NAMALWA (cell line): Measurements from ENCODE around the gene WDR33.

Source experiments
- DNase-seq: peaks from one replicate; pipeline ENCODE4 v3.0.0-alpha.2; 2015; ENCODE audit warnings: low spot score

The WDR33 gene

DNA sequence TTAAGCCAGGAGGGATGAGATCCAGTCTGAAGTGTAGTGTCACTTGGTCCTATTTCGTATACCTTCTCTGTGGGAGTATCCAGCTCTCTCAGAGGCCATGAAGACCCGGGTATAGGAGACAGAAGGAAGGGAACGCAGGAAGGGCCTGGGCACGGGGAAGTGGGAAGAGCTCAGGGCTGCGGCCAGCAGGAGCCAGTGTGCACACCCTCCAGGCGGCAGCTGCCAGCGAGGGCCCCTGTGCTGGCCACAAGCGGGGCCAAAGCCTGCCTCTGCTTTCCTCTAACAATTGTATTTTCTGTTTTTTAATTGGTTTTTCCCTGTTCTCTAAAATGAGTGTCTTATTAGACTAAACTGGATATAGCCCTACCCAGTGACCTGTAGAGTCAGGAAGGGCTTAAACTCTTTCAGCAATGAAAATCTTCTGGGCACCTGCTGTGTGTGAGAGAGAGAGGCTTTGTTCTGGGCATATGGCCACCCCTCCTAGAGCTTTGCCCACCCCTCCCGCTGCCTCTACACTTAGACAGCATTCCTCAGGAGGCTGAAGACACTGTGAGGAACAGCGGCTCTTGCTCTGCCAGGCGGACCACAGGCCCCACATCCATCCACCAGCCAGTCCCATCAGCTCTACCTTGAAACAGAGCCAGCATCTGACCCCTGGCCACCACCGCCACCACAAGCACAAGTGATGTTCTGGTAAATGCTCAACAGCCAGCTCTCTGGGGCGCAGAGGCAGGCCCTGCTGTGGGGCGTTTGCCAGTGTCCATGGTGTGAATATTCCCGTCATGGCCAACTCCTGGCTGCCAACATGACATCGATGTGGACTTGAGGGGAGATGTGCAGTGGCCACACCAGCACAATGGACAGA, 155.5 kb downstream of the WDR33 start:
- no peak for DNase-seq

DNA sequence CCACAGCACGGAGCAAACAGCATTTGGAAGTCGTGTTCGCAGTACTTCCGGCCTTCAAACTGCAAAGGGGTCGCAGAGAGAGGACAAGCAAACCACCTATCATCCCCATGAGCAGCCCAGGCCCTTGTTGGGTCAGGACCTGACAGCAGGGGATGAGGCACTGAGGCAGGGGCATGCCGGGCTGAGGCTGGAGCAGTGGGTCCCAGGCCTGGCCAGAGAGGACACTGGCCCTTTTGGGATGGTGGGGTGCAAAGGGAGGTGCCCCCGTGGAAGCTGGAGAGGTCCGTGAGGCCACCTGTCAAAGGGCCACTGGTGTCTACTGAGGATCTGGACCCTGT, 156.2 kb downstream of the WDR33 start:
- DNase-seq = no peak

DNA sequence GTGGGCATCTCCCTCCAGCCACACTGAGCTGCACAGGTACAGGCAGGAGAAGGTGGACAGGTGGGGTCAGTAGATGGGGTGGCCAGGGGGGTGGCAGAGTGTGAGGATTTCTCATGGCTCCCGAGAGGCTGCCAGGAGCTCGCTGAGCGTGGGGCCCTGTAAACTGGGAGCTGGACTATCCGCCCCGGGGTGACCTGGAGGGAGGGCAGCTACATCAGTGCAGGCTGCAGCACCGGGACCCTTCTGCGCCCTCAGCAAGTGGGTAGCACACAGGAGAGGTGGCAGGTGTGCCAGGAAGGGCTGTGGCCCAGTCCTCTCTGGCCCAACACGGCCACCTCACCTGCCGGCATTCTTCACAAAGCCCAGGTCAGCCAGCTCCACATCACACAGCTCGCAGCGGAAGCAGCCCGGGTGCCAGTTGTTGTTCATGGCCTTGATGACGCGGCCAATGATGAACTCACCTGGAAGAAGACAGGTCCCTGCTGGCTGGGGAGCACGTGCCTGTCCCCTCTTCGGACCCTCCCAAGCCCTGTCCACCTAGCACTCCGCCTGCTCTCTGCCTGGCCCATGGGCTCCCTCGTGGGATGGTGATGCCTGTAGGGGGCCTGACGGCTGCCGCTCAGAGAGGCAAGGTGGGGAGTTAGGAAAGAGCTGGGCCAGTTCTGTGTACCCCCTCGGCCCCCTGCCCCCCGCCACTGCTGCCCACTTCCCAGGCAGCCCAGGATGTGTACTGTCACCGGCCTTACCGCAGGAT, 156.7 kb downstream of the WDR33 start:
- DNase-seq = no peak

DNA sequence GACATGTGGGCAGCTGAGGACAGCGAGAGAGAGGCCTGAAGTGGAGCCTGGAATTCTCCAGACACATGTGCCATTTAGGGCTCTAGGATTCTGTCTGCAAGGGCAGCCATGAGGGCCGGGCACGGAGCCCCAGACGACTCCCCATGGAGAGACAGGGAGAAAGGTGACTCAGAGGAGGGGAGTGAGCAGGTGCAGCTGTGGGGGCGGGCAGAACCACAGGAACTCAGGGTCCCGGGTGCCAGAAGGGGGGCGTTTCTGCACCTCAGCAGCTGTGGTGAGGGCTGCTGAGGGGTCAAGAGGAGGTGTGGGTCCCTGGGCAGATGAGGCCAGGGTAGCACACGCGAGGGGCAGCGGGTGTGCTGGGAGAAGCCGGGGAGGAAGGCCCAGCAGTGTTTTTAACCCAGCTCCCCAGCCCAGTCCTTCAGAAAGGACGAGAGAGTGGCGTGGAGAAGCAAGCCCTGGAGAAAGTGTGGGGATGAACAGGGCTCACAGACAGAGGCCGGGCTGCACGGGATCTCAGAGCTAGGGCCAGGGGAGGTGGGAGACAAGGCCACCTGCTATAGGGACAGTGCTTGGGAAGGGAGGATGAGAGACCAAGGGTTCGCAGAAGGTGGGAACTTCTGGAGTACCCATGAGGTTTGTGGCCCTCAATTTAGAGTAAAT, 157.4 kb downstream of the WDR33 start:
- no peak for DNase-seq

DNA sequence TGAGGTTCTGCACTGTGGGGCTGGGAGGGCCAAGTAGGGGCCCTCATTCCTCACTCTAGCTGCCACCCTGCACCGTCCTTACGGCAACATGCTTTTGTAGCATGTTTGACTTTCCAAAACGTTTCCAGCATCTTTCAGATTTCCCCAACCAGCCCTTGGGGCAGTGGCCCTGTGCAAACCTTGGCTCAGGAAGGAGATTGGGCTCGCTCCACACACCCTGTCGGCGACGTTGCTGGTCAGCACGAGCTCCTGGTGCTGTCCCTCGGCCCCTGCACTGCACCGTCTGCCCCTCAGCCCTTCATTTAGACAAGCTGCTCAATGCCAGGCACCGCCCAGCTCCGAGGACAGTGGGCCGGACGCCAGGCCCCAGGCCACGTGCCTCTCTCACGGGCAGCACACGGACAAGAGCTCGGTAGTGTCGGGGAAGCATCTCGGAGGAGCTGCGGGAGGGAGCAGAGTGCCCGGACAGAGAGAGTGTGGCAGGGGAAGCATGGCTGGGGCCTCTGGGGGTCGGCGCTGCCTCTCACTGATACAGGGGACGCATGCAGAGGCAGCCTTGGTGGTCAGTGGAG, 158.1 kb downstream of the WDR33 start:
- no peak for DNase-seq

DNA sequence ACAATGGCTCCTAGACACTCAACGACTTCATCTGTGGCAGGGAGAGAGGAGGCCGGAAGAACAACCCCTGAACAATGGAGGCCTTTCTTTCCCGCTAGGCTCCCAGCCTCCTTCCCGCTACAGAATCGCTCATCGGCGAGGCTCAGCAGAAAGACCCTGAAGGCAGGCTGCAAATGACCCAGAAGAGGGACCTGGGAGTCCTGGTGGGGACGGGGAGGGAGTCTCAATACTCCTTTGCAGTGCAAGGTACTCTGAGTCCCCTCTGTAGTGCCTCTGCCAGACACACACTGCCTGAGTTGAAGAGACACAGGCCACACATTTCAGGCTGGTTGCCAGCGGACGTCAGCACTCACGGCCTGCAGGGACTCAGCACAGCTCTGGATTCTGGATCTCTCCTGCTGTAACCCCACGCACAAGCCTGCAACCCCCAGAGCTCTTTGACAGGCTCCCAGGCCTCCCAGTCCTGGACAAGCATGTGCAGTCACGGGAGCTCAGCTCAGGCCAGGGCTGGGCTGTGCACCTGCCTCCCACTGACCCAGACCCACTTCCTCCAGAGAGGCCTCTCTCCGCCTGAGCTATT, 158.9 kb downstream of the WDR33 start:
- peak; percentile 53 for DNase-seq

DNA sequence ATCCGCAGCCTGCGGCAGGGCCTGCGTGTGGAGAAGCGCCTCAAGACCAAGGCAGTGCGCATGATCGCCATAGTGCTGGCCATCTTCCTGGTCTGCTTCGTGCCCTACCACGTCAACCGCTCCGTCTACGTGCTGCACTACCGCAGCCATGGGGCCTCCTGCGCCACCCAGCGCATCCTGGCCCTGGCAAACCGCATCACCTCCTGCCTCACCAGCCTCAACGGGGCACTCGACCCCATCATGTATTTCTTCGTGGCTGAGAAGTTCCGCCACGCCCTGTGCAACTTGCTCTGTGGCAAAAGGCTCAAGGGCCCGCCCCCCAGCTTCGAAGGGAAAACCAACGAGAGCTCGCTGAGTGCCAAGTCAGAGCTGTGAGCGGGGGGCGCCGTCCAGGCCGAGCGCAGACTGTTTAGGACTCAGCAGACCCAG, 159.6 kb downstream of the WDR33 start:
- no peak for DNase-seq
